ENCODE results near the gene SERPINA12. TPM values are rescaled to one million over a fixed set of nuclear protein-coding genes. Genes with fewer than 3 reads are reported as not detected.

Gene SERPINA12
- total RNA-seq, 1 donor from 2014 or later = 8.6 TPM

- H3K27ac ChIP-seq = no peak overlapping the region
- no peak for TF ChIP-seq POLR2A (IDR thresholded peaks at IDR 0.05)
- TF ChIP-seq POLR2AphosphoS5 (IDR thresholded peaks at IDR 0.05; ENCODE audit: insufficient read depth in 1 of 2, low read depth in 1 of 2) = no peak
- TF ChIP-seq, protein P1, sequence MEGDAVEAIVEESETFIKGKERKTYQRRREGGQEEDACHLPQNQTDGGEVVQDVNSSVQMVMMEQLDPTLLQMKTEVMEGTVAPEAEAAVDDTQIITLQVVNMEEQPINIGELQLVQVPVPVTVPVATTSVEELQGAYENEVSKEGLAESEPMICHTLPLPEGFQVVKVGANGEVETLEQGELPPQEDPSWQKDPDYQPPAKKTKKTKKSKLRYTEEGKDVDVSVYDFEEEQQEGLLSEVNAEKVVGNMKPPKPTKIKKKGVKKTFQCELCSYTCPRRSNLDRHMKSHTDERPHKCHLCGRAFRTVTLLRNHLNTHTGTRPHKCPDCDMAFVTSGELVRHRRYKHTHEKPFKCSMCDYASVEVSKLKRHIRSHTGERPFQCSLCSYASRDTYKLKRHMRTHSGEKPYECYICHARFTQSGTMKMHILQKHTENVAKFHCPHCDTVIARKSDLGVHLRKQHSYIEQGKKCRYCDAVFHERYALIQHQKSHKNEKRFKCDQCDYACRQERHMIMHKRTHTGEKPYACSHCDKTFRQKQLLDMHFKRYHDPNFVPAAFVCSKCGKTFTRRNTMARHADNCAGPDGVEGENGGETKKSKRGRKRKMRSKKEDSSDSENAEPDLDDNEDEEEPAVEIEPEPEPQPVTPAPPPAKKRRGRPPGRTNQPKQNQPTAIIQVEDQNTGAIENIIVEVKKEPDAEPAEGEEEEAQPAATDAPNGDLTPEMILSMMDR (IDR thresholded peaks at IDR 0.05) = no peak
- peaks cover 6% of the 10 kb centered on the region for H3K9me3 ChIP-seq
- no peaks in the 10 kb centered on the region for H3K4me1 ChIP-seq
- no peak overlapping the region for H3K4me3 ChIP-seq
- intact Hi-C loops (cut with DNase I) = no loop called here
- no peaks in the 10 kb centered on the region for H3K27me3 ChIP-seq
- H3K36me3 ChIP-seq = no peaks in the 10 kb centered on the region
- DNase-seq (ENCODE audit: extremely low spot score in 2 of 2) = peak in 1 of 2 donors; percentile 91
Measured at GRCh38 chr14:94466706-94467370, 42.4 kb downstream of the SERPINA12 start.

- H3K4me1 ChIP-seq = no peaks in the 10 kb centered on the region
- DNase-seq (ENCODE audit: extremely low spot score in 2 of 2) = peak in 1 of 2 donors; percentile 49
- intact Hi-C loops (cut with DNase I) = no loop called here
- no peak overlapping the region for H3K4me3 ChIP-seq
- no peak overlapping the region for H3K27ac ChIP-seq
- TF ChIP-seq POLR2A (IDR thresholded peaks at IDR 0.05) (no peak), POLR2AphosphoS5 (IDR thresholded peaks at IDR 0.05; ENCODE audit: insufficient read depth in 1 of 2, low read depth in 1 of 2) (no peak)
- TF ChIP-seq, protein P1 (IDR thresholded peaks at IDR 0.05) = no peak
- H3K9me3 ChIP-seq = peaks cover 6% of the 10 kb centered on the region
- no peaks in the 10 kb centered on the region for H3K27me3 ChIP-seq
- H3K36me3 ChIP-seq = no peaks in the 10 kb centered on the region
Measured at GRCh38 chr14:94465042-94465441, 44.2 kb downstream of the SERPINA12 start.

DNA sequence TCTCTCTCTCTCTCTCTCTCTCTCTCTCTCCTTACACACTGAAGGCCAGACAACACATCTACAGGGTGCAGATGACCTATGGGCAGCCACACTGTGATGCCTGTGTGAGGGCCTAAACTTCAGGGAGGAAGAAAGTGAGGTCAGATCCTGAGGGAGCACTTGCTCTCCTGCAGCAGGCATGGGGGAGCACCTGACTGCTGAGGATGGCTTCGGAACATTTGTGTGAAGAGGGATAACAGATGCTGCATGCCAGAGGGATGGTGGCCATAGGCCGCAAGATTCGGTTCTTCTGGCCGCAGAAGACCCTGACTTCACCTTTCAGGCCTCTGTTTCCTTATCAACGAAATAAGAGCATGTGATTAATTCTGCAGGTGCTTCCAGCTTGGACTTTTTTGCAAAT, 45.0 kb downstream of the SERPINA12 start:
- H3K27ac ChIP-seq = no peak overlapping the region
- peaks cover 6% of the 10 kb centered on the region for H3K9me3 ChIP-seq
- TF ChIP-seq, protein P1 (IDR thresholded peaks at IDR 0.05) = no peak
- TF ChIP-seq POLR2AphosphoS5 (IDR thresholded peaks at IDR 0.05; ENCODE audit: insufficient read depth in 1 of 2, low read depth in 1 of 2) = no peak
- TF ChIP-seq POLR2A (IDR thresholded peaks at IDR 0.05) = no peak
- H3K4me3 ChIP-seq = no peak overlapping the region
- no peaks in the 10 kb centered on the region for H3K36me3 ChIP-seq
- DNase-seq (ENCODE audit: extremely low spot score in 2 of 2) = peak in 1 of 2 donors; percentile 25
- intact Hi-C loops (cut with DNase I) = no loop called here
- no peaks in the 10 kb centered on the region for H3K4me1 ChIP-seq
- no peaks in the 10 kb centered on the region for H3K27me3 ChIP-seq

DNA sequence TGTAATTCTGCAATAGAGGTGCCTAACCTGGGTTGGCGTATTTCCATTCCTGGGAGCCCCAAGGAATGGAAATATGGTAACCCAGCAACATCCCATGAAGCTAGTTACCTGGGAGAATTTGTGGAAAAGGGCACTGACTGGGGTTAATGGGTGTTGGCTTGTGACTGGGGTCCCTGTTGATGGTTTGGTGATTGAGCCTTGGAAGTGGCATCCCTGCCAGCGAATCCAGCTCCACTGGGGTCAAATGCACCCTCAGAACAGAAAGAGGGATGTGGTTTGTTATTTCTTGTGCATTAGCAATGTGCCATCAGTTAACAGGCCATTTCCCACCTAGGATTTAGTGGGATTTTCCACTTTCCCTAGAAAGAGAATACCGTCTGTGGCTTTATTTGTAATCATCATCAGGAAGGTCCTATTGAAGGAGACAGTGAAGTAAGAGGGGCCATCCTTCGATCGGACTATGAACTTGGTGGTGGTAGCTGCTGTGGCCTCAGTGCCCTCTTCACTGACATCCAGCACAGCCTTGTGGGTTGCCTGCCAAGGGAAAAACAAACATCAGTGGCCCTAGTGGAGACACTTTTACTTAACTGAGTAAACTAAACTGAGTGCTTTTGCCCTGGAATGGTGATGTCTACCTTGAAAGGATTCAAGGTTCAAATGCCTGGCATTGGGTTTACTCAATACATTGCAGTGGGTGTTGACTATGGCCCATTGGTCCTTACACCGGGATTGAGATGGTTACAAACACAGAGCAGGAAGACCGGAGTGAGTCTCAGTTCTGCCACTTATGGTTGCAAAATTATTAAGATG, 46.3 kb downstream of the SERPINA12 start:
- intact Hi-C loops (cut with DNase I) = no loop called here

More for the DNA sequence above, 46.3 kb downstream of the SERPINA12 start:
- no peak overlapping the region for H3K27ac ChIP-seq
- H3K9me3 ChIP-seq = peaks cover 6% of the 10 kb centered on the region
- peak in 1 of 2 donors; percentile 19 for DNase-seq (ENCODE audit: extremely low spot score in 2 of 2)
- H3K27me3 ChIP-seq = no peaks in the 10 kb centered on the region
- no peaks in the 10 kb centered on the region for H3K4me1 ChIP-seq
- H3K36me3 ChIP-seq = no peaks in the 10 kb centered on the region
- TF ChIP-seq POLR2A (IDR thresholded peaks at IDR 0.05) (no peak), POLR2AphosphoS5 (IDR thresholded peaks at IDR 0.05; ENCODE audit: insufficient read depth in 1 of 2, low read depth in 1 of 2) (no peak)
- TF ChIP-seq, protein P1 (IDR thresholded peaks at IDR 0.05) = no peak
- no peak overlapping the region for H3K4me3 ChIP-seq

Measured in vagina (tissue), 2 donors.